MM.1S (cell line): ENCODE data around the gene PSMC3IP.

Source experiments
- EZH2 ChIP-seq: fragments of 300-600 bp; sonication (generic); optimal IDR thresholded peaks from 2 replicates; pipeline ENCODE3; 2017; ENCODE audit warnings: low read depth, mild to moderate bottlenecking, antibody characterized with exemption, low read length, mixed read lengths
- TF ChIP-seq, protein P1 (sequence below): fragments of 300-600 bp; sonication (generic); IDR thresholded peaks from 2 replicates; pipeline ENCODE4 v1.5.1; 2016; ENCODE audit warnings: antibody characterized with exemption, low read length, mixed read lengths

DNA sequence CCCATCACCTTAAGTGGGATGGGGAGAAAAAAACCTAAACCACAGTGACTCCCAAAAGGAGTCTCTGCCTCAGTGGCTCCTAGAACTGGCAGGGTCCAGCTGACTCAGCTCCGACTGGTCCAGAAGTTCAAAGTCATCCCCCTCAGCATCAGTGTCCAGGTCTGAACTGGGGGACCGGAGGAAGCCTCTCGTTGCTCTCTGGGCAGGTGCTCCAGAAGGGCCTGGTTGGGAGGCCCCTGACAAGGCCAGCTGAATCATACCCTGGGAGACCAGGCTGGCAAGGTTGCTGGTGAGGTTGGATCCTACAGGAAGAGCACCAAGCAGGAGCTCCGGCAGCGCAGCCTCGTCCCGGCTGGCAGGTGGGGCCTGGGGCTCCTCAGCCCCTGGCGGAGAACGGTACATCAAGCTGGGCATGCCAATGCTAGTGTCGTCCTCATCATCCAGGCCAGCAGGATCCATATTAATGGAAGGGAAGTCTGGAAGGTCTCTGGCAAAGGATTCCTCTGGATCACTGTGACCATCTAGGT lies 4.3 kb upstream of the PSMC3IP start:
- TF ChIP-seq, protein P1, sequence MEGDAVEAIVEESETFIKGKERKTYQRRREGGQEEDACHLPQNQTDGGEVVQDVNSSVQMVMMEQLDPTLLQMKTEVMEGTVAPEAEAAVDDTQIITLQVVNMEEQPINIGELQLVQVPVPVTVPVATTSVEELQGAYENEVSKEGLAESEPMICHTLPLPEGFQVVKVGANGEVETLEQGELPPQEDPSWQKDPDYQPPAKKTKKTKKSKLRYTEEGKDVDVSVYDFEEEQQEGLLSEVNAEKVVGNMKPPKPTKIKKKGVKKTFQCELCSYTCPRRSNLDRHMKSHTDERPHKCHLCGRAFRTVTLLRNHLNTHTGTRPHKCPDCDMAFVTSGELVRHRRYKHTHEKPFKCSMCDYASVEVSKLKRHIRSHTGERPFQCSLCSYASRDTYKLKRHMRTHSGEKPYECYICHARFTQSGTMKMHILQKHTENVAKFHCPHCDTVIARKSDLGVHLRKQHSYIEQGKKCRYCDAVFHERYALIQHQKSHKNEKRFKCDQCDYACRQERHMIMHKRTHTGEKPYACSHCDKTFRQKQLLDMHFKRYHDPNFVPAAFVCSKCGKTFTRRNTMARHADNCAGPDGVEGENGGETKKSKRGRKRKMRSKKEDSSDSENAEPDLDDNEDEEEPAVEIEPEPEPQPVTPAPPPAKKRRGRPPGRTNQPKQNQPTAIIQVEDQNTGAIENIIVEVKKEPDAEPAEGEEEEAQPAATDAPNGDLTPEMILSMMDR: no peak
- no peak for TF ChIP-seq EZH2
